ENCODE measurements around the gene HK2. TPM values are rescaled to one million over a fixed set of nuclear protein-coding genes. Genes with fewer than 3 reads are reported as not detected.
"Not testable (repeated sequence)": the region's sequence is repeated elsewhere in the genome, so short reads cannot be mapped to it uniquely, and the experiment has no call there.

HK2 gene
- total RNA-seq, 2 experiments from 2014 or later: 42.6 to 44.7 TPM

DNA sequence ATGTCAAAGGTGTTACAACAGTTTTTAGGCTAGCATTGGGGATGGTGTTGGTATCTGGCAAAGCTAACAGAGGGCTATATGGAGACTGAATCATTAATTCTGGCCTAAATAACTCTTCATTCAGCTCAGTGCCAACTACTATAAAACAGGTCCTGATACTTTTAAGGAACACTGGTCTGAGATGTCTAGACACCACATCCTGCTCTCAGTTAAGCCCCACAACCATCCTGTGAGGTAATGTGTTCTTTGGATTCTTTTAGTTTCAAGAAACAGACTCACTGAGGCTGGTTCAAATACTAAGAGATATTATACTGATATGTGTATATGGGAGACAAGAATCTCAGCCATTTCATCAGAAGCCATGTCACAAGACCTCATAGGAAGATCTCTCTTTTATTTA lies 14.2 kb upstream of the HK2 start:
- Mint-ChIP-seq H3K36me3 (ENCODE audit: low read depth) (no peaks in the 10 kb centered on the region), H3K4me1 (ENCODE audit: low read depth) (peaks cover 20% of the 10 kb centered on the region), H3K9me3 (ENCODE audit: insufficient read depth) (no peaks in the 10 kb centered on the region), H3K27me3 (ENCODE audit: low read depth) (peaks cover 20% of the 10 kb centered on the region), H3K27ac (no peak overlapping the region), H3K4me3 (no peak overlapping the region)
- POLR2A ChIA-PET: interaction anchor here (0.6 kb wide), 1 partner anchor 56 kb away, joined by 3 read pairs; no protein-coding TSS in a partner anchor
- peak; percentile 77 for ATAC-seq
- CTCF ChIA-PET: interaction anchor here (1.1 to 1.5 kb wide), 2 partner anchors 17 to 33 kb away, joined by 4 to 11 read pairs; no protein-coding TSS in a partner anchor
- no peak for DNase-seq

DNA sequence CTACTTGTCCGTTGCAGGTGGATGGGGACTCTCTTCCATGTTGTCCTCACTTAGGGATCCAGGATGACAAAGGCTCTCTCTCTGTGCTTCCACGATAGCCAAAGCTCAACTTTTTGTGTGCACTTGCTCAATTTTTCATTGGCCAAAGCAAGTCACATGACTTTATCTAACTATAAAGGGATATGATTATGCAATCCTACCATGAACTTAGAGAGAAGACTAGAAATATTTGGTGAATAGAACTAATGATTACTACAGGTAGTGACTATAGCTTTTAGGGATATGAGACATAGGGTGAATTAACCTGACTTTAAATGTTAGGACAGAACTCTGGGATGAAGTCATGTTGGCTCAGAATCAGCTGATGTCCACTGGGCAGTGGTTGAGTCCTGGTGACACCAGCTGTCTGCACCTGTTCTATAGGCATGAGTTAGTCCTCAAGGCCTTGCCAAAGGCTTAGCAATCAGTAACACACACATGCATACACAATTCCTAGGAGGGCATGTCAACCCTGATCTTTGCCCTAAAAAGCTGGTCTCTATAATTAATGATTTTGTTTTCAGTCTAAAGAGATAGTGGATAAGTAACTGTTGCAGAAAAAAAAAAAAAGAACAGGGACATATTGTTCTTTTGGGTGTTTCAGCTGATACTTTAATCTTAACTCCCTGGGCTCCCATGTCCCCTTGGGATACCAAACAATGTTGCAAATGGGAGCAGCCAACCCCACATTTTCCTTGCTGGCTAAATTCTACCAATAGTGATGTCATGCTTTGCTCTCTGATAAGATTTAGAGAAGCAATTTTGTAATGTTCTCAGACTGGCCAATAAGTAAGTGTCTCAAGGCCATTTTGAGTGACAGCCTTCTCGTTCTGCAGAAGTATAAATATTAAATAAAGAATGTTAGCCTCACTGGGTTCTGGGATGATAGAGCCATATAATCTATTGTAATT lies 12.5 kb upstream of the HK2 start:
- ATAC-seq (no peak), DNase-seq (no peak)
- POLR2A ChIA-PET: interaction anchor here (1.3 kb wide), 1 partner anchor 12 kb away, joined by 4 read pairs; the partner anchor contains the start of gene HK2
- H3K36me3 Mint-ChIP-seq (ENCODE audit: low read depth): no peaks in the 10 kb centered on the region
- no peak overlapping the region for H3K4me3 Mint-ChIP-seq
- peaks cover 12% of the 10 kb centered on the region for H3K27me3 Mint-ChIP-seq (ENCODE audit: low read depth)
- H3K27ac Mint-ChIP-seq: no peak overlapping the region
- H3K9me3 Mint-ChIP-seq (ENCODE audit: insufficient read depth): no peaks in the 10 kb centered on the region
- H3K4me1 Mint-ChIP-seq (ENCODE audit: low read depth): peaks cover 20% of the 10 kb centered on the region
- CTCF ChIA-PET: interaction anchor here (1.1 kb wide), 1 partner anchor 28 kb away, joined by 3 read pairs; no protein-coding TSS in a partner anchor

DNA sequence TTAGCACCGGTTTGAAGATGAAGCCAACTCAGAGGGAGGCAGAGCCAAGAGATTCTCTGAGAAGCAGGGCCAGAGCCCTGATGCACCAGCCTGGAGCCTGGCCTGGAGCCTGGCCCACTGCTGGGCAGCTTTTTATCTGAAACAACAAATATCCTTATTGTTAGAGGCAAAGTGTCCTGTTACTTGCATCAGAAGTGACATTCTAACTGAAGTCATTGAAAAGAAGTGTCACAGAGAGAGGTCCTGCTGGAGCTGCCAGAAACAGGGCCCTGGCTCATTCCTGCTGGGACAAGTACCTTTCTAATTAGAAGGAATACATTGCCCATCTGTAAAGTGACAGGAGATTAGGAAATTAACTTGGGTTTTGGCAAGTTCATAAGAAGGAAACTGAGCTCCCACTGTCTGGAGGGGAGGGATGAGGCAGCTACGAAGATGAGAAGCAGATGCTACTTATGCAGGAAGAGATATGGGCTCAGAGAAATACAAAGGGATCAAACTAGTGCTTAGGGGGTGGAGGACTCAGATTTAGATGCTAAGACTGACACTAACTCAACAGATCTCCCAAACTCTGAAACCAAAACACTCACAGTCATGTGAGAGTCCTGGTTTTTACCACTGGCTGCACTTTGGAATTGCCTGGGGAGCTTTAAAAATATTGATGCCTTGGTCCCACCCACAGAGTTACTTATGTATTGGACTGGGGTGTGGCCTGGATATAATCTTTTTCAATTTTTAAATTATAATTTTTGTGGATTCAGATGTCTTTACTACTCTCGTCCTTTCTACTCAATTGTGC lies 11.0 kb upstream of the HK2 start:
- Mint-ChIP-seq H3K27ac (no peak overlapping the region), H3K27me3 (ENCODE audit: low read depth) (peaks cover 9% of the 10 kb centered on the region), H3K4me3 (no peak overlapping the region), H3K4me1 (ENCODE audit: low read depth) (peaks cover 11% of the 10 kb centered on the region), H3K36me3 (ENCODE audit: low read depth) (no peaks in the 10 kb centered on the region), H3K9me3 (ENCODE audit: insufficient read depth) (no peaks in the 10 kb centered on the region)
- no peak for DNase-seq
- ChIA-PET CTCF (interaction anchor here (1.1 to 1.3 kb wide), 3 partner anchors 12 to 50 kb away, joined by 3 read pairs; no protein-coding TSS in a partner anchor), POLR2A (interaction anchor here (0.7 kb wide), 1 partner anchor 13 kb away, joined by 3 read pairs; no protein-coding TSS in a partner anchor)
- no peak for ATAC-seq

DNA sequence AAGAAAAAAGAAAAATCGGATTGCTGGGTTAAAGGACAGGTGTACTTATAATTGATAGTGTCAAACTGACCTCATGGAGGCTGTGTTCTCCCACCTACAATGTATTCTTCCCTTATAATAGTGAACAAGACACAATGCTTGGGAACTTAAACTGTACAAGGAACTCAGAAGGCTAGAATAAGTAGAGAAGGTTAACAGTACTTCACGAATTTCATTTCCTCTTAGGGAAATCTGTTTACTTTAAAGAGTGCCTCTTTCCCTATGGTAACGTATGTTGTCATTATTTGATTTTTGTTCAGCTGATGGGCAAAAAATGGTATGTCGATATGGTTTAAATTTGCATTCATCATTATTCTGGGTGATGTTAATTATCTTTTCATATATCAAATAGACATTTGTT lies 9.2 kb upstream of the HK2 start:
- Mint-ChIP-seq H3K9me3 (ENCODE audit: insufficient read depth) (no peaks in the 10 kb centered on the region), H3K27me3 (ENCODE audit: low read depth) (peaks cover 13% of the 10 kb centered on the region), H3K4me1 (ENCODE audit: low read depth) (peaks cover 6% of the 10 kb centered on the region), H3K4me3 (no peak overlapping the region), H3K36me3 (ENCODE audit: low read depth) (no peaks in the 10 kb centered on the region), H3K27ac (no peak overlapping the region)
- POLR2A ChIA-PET: no interaction called here
- ATAC-seq: no peak
- CTCF ChIA-PET: interaction anchor here (1.5 kb wide), 1 partner anchor 12 kb away, joined by 4 read pairs; no protein-coding TSS in a partner anchor
- DNase-seq: no peak

DNA sequence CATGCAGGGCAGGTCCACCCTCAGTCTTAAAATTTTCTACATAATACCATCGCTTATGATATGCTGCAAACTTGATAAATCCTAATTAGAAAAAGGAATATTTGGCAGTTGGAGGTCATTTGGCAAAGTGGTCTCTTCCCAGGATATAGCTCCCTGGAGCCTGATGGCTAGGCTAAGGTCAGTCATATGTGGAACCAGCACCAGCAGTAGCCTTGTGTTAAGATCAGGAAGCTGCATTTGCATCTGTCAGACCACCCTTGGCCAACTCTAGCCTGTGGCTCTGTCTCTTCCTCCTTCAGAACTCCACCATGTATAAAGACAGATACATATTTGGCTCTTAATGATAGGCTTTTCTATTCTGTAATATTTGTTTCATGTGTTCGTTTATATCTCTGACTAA lies 5.4 kb upstream of the HK2 start:
- POLR2A ChIA-PET: no interaction called here

DNA sequence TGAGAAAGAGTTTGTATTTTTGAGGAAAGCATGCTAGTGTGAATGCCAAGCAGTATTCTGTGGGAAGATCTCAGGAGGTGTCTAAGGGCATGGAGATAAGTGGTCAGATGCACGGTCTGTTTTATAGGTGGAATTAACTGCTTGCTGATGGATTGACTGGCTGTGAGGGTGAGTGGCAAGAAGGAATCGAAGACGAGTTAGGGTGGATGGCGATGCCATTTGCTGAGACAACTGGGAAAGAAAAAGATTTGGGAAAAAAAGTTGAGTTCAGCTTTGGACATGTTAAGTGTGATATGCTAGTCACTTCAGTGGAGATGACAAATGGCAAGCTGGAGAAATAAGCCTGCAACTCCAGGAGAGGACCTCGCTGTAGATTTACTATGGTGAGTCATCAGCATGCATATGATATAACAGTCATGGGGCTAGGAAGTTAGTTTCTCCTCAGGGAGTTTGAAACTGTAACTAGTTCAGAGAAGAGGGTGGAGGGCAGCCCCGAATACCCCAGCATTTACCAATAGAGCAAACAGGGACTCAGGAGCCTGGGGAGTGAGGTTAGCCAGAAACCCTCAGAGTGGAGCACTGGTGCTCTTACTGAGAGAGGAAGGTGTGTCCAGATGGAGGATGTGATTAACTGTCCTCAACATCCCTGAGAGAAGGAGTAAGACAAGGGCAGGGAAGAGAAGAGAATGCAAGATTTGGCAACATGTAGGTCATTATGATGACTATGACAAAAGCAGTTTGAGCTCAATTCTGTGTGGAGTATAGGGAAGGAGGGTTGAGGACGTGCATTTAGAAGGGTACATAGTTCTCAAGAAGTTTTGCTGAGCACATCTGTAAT lies 2.0 kb upstream of the HK2 start:
- H3K9me3 Mint-ChIP-seq (ENCODE audit: insufficient read depth): no peaks in the 10 kb centered on the region
- peaks cover 15% of the 10 kb centered on the region for H3K36me3 Mint-ChIP-seq (ENCODE audit: low read depth)
- ChIA-PET POLR2A (no interaction called here), CTCF (interaction anchor here (8.1 kb wide), 1 partner anchor 17 kb away, joined by 75 read pairs; no protein-coding TSS in a partner anchor)
- no peak overlapping the region for H3K4me3 Mint-ChIP-seq
- H3K27ac Mint-ChIP-seq: no peak overlapping the region
- H3K4me1 Mint-ChIP-seq (ENCODE audit: low read depth): peaks cover 36% of the 10 kb centered on the region
- ATAC-seq (no peak), DNase-seq (no peak)
- H3K27me3 Mint-ChIP-seq (ENCODE audit: low read depth): peaks cover 8% of the 10 kb centered on the region

More for the DNA sequence above, 5.4 kb upstream of the HK2 start:
- DNase-seq (no peak), ATAC-seq (no peak)
- H3K9me3 Mint-ChIP-seq (ENCODE audit: insufficient read depth): no peaks in the 10 kb centered on the region
- H3K27ac Mint-ChIP-seq: no peak overlapping the region
- H3K4me1 Mint-ChIP-seq (ENCODE audit: low read depth): peaks cover 18% of the 10 kb centered on the region
- H3K4me3 Mint-ChIP-seq: no peak overlapping the region
- CTCF ChIA-PET: no interaction called here
- H3K27me3 Mint-ChIP-seq (ENCODE audit: low read depth): peaks cover 15% of the 10 kb centered on the region
- peaks cover 3% of the 10 kb centered on the region for H3K36me3 Mint-ChIP-seq (ENCODE audit: low read depth)

DNA sequence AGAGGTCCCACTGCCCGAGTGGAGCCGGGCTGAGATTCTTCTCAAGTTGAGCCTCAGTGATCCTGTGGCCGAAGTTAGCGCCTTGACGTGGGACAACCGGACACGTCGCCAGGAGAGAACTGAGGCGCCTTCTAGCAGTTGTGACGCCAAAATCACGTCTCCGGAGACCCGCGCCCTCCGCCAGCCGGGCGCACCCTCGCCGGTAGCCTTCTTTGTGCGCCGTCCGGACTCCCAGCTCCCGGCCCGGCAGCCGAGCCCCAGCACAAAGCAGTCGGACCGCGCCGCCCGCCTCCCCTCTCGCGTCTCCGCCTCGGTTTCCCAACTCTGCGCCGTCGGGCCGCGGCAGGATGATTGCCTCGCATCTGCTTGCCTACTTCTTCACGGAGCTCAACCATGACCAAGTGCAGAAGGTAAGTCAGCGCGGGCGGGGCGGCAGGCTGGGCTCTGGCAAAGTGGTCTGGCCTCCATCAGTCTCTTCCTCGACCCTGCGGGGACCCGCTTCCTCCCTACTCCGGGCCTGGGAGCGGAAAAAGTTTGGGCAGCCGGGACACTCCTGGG lies 386 bp downstream of the HK2 start:
- not testable (repeated sequence) for H3K9me3 Mint-ChIP-seq (ENCODE audit: insufficient read depth); H3K27me3 Mint-ChIP-seq (ENCODE audit: low read depth)
- DNase-seq: peak; percentile 47
- ChIA-PET POLR2A (interaction anchor here (0.8 to 2.3 kb wide), 4 partner anchors 10 to 15 kb away, joined by 4 to 11 read pairs (median 8); no protein-coding TSS in a partner anchor), CTCF (interaction anchor here (0.8 to 8.1 kb wide), 9 partner anchors 10 to 443 kb away, joined by 3 to 87 read pairs (median 6); no protein-coding TSS in a partner anchor)
- Mint-ChIP-seq H3K4me3 (peak overlapping the region; percentile 94), H3K36me3 (ENCODE audit: low read depth) (peaks cover 23% of the 10 kb centered on the region), H3K27ac (peak overlapping the region; percentile 93), H3K4me1 (ENCODE audit: low read depth) (peaks cover 57% of the 10 kb centered on the region)
- peak; percentile 24 for ATAC-seq

DNA sequence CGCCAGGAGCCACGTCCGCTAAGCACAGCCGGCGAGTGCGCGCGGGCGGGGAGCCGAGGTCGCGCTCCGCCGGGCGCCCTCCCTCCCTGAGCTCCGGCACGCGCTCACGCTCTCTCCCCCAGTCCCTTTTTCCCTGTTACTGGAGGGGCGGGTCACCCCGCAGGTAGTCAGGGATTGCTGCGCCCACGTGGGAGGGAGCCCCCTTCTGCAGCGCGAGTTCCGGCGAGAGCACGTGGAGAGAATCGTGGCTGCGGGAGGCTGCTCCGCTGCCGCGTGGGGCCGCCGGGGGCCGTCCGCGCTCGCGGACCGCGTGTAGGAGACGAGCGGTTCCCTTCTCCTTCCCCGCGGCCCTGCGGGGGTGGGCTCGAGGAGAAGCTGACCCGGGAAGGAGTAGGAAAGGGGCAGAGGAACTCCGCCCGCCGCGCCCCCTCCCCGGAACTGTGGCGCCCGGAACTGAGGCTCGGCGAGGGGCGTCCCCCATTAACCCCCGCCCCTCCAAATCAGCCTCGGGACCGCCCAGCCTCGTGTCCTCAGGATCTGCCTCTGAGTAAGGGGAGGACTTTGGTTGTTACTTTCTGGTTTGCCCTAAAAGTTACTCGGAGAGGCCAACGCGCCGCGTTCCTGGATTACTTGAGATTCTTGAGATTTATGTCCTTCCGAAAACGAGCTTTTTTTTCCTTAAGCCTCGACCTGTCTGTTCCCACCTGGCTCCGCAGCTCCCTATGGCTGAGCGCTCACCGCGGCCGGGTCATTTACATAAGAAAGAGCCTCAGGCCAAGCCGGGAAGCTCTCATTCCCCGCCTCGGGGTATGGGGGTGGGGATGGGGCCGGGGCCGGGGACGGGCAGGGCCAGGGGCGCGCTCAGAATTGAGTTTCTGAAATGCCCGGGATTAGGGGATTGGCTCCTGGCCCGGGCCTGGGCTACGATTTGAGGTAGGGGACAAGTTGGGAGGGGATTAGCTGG lies 1.1 kb downstream of the HK2 start:
- H3K27ac Mint-ChIP-seq: peak overlapping the region; percentile 93
- H3K4me3 Mint-ChIP-seq: peak overlapping the region; percentile 94
- no peaks in the 10 kb centered on the region for H3K9me3 Mint-ChIP-seq (ENCODE audit: insufficient read depth)
- H3K36me3 Mint-ChIP-seq (ENCODE audit: low read depth): peaks cover 25% of the 10 kb centered on the region
- peaks cover 4% of the 10 kb centered on the region for H3K27me3 Mint-ChIP-seq (ENCODE audit: low read depth)
- ATAC-seq (peak; percentile 58), DNase-seq (peak; percentile 77)
- POLR2A ChIA-PET: interaction anchor here (0.7 to 2.3 kb wide), 6 partner anchors 9 to 230 kb away, joined by 3 to 11 read pairs (median 5); no protein-coding TSS in a partner anchor
- CTCF ChIA-PET: interaction anchor here (0.8 to 8.1 kb wide), 11 partner anchors 9 to 444 kb away, joined by 3 to 87 read pairs (median 6); no protein-coding TSS in a partner anchor
- peaks cover 65% of the 10 kb centered on the region for H3K4me1 Mint-ChIP-seq (ENCODE audit: low read depth)

DNA sequence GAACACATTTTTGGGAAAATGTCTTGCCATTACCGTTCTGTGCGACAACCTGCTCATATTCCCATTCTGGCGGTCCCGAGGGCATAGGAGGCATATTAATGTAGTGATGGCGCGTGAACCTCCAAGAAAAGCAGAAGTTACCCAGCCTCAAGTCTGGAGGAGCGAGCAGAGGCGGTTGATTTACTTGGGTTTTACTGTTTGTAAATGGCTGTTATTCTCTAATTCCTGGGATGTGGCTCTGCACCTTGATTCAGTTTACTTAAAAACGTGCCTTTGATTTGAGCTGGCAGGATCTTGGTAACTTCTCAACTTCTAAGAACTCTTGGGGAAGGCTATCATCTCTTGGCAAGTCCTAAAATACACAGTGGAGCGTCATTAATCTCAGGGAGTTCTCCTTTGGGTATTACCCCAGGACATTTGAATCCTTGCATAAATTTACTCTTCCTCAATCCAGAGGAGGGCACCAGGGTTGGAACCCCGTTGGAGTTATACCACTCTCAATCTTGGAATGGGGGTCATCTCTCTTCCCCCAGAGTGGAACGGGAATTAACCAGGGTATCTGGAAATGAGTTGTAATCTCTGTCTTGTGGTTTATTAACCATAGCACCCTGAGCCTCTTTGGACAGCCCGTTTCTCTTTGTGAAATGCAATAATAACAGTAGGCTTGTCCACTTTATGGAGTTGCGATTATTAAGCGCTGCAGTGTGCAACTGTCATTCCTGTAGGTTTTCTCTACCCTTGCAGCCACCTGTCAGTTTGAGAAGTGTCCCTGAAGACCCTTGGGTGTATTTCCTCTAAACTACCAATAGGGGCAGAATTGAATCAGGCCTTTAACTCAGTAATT lies 2.1 kb downstream of the HK2 start:
- H3K4me1 Mint-ChIP-seq (ENCODE audit: low read depth): peaks cover 74% of the 10 kb centered on the region
- peak overlapping the region; percentile 63 for H3K27ac Mint-ChIP-seq
- peak overlapping the region; percentile 94 for H3K4me3 Mint-ChIP-seq
- peaks cover 4% of the 10 kb centered on the region for H3K27me3 Mint-ChIP-seq (ENCODE audit: low read depth)
- peaks cover 28% of the 10 kb centered on the region for H3K36me3 Mint-ChIP-seq (ENCODE audit: low read depth)
- ATAC-seq (no peak), DNase-seq (no peak)
- H3K9me3 Mint-ChIP-seq (ENCODE audit: insufficient read depth): no peaks in the 10 kb centered on the region
- POLR2A ChIA-PET: interaction anchor here (0.7 to 2.3 kb wide), 5 partner anchors 8 to 229 kb away, joined by 3 to 11 read pairs (median 5); no protein-coding TSS in a partner anchor
- CTCF ChIA-PET: interaction anchor here (0.6 to 8.1 kb wide), 15 partner anchors 8 to 226 kb away, joined by 3 to 87 read pairs (median 6); no protein-coding TSS in a partner anchor
